NCI-H2227 (cell line): ENCODE data around the gene CPA4.
"Not testable (repeated sequence)": the region's sequence is repeated elsewhere in the genome, so short reads cannot be mapped to it uniquely, and the experiment has no call there.

Experiments
- DNase-seq: peaks from one replicate; lab custom pipeline; 2025; ENCODE audit not compliant: unreplicated experiment; lab: John Stamatoyannopoulos, UW

The CPA4 gene

GRCh38 chr7:130292682-130293257 lies at the start of gene CPA4:
Gene CPA4, plus strand, starts transcription at chr7:130293161. Its CDS starts 20 bp downstream, at chr7:130293181.
- DNase-seq, result no peak

- not testable (repeated sequence) for DNase-seq
Observed at GRCh38 chr7:130243486-130243885, 49.5 kb upstream of the CPA4 start.

GRCh38 chr7:130246491-130246890 lies 46.5 kb upstream of the CPA4 start:
- DNase-seq, result not testable (repeated sequence)

DNA sequence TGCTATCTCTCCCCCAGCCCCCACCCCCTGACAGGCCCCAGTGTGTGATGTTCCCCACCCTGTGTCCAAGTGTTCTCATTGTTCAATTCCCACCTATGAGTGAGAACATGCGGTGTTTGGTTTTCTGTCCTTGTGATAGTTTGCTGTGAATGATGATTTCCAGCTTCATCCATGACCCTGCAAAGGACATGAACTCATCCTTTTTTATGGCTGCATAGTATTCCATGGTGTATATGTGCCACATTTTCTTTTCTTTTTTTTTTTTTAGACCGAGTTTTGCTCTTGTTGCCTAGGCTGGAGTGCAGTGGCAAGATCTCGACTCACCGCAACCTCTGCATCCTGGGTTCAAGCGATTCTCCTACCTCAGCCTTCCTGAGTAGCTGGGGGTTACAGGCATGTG lies 44.1 kb upstream of the CPA4 start:
- not testable (repeated sequence) for DNase-seq

DNA sequence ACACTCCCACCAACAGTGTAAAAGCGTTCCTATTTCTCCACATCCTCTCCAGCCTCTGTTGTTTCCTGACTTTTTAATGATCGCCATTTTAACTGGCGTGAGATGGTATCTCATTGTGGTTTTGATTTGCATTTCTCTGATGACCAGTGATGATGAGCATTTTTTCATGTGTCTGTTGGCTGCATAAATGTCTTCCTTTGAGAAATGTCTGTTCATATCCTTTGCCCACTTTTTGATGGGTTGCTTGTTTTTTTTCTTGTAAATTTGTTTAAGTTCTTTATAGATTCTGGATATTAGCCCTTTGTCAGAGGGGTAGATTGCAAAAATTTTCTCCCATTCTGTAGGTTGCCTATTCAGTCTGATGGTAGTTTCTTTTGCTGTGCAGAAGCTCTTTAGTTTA lies 43.3 kb upstream of the CPA4 start:
- DNase-seq, result not testable (repeated sequence)

DNA sequence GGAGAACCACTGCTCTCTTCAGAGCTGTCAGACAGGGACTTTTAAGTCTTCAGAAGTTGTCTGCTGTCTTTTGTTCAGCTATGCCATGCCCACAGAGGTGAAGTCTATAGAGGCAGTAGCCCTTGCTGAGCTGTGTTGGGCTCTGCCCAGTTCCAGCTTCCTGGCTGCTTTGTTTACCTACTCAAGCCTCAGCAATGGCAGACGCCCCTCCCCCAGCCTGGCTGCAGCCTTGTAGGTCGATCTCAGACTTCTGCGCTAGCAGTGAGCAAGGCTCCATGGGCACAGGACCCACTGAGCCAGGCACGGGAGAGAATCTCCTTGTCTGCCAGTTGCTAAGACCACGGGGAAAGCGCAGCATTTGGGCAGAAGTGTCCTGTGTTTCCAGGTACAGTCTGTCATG lies 38.4 kb upstream of the CPA4 start:
- no peak for DNase-seq

- DNase-seq, result no peak
Observed at GRCh38 chr7:130256704-130257103, 36.3 kb upstream of the CPA4 start.

DNA sequence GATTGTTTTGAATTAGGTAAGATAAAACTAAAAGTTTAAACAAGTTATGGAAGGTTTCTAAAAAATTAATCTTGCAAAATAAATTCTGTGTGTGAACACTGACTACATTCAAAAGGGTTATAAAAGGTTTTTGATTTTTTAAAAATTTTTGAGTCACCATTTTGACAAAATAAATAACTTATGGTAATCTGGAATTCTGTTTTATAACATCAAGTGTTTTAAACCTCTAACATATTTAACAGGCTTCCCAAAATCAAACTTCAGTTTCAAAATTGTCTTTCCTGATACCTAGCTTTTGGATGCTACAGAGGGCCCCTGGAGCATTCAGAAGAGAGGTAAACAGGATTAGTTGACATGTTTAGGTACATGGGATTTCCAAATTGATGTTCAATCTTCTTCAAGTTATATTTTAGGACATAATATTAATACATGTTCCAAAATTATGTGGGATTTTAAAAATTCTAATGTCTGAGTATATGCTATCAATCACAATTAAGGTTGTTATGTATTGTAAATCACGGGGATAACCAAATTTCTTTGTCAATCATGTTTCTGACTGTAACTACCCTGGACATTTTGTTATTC lies 34.4 kb upstream of the CPA4 start:
- no peak for DNase-seq

DNA sequence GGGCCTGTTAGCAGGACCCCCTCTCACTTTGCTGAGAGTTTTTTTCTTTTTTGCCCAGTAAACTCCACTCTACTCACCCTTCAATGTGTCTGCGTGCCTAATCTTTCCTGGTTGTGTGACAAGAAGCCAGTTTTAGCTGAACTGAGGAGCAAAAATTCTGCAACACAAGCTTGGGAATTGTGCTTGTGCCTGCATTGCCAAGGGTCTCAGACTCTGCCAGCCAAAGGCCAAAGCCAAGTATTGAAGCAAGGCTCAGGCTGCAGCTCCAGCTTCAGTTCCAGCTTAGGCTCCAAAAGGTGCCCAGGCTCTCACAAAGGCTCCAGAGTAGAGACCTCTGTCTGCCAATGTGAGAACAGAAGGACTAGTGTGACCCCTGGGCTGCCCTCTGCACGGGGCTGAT lies 30.5 kb upstream of the CPA4 start:
- DNase-seq, result no peak

DNA sequence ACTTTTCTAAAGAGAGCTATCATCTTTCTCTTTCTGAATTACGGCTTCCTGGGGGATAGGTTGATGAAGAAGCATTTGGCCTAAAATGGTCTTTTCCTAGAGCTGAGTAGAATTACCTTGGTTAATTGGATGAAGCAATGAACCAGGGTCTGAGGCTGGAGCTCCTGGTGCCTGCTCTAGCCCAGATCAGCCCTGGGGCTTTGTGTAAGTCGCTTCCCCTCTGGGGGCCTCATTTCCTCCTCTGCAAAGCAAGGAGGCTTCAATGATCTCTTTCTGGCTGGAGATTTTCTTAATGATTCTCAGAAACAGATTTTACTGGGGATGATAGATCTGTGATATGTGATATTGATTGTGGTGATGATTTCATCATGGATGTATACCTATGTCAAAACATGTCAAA lies 29.8 kb upstream of the CPA4 start:
- DNase-seq, result peak; percentile 44

DNA sequence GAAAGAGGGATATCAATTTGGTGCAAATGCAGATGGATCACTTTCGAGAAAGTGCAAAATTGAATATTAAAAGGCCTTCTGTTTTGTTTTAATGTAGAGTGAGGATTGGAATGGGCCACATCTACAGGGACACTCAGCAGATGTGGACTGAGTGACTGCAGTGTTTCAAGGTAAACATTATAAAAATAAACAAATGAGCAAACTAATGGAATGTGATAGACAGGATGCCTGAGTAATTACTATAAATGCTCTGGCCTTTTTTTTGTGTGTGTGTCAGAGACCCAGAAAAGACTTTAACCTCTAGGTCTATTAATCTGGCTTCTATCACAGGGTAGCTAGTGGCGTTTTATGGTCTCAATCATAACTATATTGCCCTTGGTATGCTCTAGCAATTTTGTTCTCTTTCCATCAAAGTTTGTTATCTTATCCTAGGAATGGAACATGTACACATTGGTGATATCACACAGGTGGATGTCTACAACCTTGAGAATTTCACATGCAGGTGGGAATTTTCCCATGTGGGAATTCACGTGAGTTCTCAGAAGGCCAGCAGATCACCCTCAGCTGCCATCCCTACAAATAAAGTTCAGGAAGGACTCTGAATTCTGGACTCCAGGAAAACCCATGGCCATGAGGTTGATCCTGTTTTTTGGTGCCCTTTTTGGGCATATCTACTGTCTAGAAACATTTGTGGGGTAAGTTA lies 26.6 kb upstream of the CPA4 start, which contains the start of gene CPA2:
TSS of gene CPA2 (plus strand) at position 606 of the 703 bp plus-strand sequence. CDS start at position 625, 19 bp downstream.
- no peak for DNase-seq

DNA sequence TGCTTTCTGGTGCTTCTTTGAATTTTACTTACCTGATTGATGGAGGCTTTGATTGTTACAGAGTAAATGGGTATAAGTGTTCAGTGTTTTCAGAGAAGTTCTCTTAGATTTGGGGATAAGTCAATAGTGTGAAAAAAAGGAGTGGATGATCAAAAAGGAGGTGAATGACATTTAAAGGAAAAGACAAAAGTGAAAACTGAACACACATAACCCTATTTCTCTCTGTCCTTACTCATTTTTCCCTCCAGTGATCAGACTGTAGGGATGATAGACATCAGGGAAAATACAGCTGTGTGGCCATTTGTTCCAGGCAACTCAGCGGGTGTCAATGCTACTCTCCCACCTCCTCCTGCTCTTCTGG lies 26.0 kb upstream of the CPA4 start:
- DNase-seq, result no peak

GRCh38 chr7:130268463-130269317 lies 24.3 kb upstream of the CPA4 start:
- no peak for DNase-seq

- no peak for DNase-seq
Observed at GRCh38 chr7:130269318-130269694, 23.7 kb upstream of the CPA4 start.

- DNase-seq, result peak; percentile 61
Observed at GRCh38 chr7:130270947-130271800, 21.8 kb upstream of the CPA4 start.

GRCh38 chr7:130272381-130273080 lies 20.4 kb upstream of the CPA4 start:
- DNase-seq, result peak; percentile 76

DNA sequence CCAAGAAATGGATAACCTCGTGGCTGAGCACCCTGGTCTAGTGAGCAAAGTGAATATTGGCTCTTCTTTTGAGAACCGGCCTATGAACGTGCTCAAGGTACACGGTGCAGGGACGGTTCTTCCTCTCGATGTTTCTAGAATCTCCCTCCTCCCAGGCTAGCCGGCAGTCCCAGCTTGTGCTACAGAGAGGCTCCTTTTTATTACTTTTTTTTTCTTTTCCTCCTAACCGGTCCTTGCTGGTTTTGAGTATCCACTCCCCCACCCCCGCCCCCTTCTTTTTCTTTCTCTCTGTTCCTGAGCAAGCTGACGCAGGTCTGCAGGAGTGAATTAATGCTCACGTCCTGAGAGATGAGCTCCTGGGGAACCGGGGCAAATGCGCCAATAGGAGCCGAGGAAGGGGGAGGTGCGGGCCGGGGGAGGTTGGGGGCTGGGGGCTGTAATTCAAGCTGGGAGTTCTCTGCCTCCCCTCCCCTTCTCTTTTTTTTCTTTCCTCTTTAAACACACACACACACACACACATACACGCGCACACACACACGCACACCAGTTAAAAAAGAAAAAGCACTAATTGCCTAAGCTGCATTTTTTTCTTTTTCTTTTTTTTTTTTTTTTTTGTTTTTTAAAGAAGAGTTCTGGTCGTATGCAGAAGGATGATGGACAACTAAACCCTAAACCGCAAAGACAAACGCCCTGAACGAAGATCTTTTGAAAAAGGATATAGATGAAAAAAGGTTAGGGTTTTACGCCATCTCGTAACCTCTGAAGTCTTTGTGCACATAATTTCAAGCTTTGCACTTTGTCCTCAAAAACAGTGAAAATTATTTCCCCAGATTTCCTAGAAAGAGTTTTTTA lies 19.7 kb upstream of the CPA4 start:
- DNase-seq, result peak; percentile 97

DNA sequence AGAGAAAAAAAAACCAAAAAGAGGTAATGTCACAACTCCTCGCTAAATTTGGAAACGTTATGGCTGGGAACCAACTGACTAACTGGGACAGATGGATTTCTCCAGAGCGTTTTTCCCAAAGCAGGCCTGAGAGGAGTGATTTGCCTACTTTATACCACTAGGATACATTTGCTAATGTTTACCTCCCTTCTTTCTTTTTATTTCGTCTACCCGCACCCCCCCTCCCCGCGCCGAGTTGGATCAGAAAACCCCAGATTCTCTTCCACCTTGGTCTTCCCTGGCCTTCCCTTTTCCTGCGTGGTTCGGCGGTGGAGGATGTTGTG lies 19.1 kb upstream of the CPA4 start:
- peak; percentile 71 for DNase-seq

- DNase-seq, result no peak
Observed at GRCh38 chr7:130274296-130274695, 18.7 kb upstream of the CPA4 start.
